AG04450 (cell line): Measurements from ENCODE around the gene JADE2. TPM values are rescaled to one million over a fixed set of nuclear protein-coding genes. Genes with fewer than 3 reads are reported as not detected.
A peak's percentile ranks its signal among the peaks of the same experiment; 100 is the strongest.

ENCODE experiments used
- CTCF ChIA-PET: fragments of 300-600, 350-600 bp; formaldehyde crosslinking; extraction: SDS; loops from one replicate; lab custom pipeline; 2022; ENCODE audit warnings: antibody characterized with exemption, inconsistent platforms; lab: Charles Lee
- POLR2A ChIA-PET: fragments of 350-600 bp; formaldehyde crosslinking; extraction: SDS; loops from one replicate; lab custom pipeline; 2021; ENCODE audit warnings: antibody characterized with exemption, inconsistent platforms; lab: Yijun Ruan, JAX
- DNase-seq: peaks from one replicate; pipeline ENCODE4 v3.0.0-alpha.2; 2011; ENCODE audit warnings: low read depth, low spot score
- H3K27ac ChIP-seq: one replicate; pipeline ENCODE4 v1.5.1; 2012; ENCODE audit warnings: low read depth, low read length, control low read depth
- H3K27me3 ChIP-seq: one replicate; pipeline ENCODE4 v1.6.0; 2012; ENCODE audit warnings: low read length; ENCODE audit not compliant: control insufficient read depth, insufficient read depth
- H3K4me3 ChIP-seq: 2 replicates; pipeline ENCODE4 v1.5.1; 2011; ENCODE audit warnings: mild to moderate bottlenecking, low read depth, low read length, control low read depth
- H3K9me3 ChIP-seq: 2 replicates; pipeline ENCODE4 v1.5.1; 2012; ENCODE audit warnings: low read length; ENCODE audit not compliant: control insufficient read depth, insufficient read depth
- polyA plus RNA-seq: library from polyadenylated mRNA; depleted of rRNA; stranded (reverse); fragments of >200 nt; gene quantifications from 2 replicates; pipeline ENCODE4 v1.2.3, GENCODE V29; 2011
- TF ChIP-seq, protein P1 (sequence below): IDR thresholded peaks from 2 replicates; pipeline ENCODE4 v1.5.1; 2011; ENCODE audit warnings: low read depth, low read length, control low read depth, inconsistent platforms

Gene JADE2
- polyA plus RNA-seq, 1 experiment, result 13.2 TPM

DNA sequence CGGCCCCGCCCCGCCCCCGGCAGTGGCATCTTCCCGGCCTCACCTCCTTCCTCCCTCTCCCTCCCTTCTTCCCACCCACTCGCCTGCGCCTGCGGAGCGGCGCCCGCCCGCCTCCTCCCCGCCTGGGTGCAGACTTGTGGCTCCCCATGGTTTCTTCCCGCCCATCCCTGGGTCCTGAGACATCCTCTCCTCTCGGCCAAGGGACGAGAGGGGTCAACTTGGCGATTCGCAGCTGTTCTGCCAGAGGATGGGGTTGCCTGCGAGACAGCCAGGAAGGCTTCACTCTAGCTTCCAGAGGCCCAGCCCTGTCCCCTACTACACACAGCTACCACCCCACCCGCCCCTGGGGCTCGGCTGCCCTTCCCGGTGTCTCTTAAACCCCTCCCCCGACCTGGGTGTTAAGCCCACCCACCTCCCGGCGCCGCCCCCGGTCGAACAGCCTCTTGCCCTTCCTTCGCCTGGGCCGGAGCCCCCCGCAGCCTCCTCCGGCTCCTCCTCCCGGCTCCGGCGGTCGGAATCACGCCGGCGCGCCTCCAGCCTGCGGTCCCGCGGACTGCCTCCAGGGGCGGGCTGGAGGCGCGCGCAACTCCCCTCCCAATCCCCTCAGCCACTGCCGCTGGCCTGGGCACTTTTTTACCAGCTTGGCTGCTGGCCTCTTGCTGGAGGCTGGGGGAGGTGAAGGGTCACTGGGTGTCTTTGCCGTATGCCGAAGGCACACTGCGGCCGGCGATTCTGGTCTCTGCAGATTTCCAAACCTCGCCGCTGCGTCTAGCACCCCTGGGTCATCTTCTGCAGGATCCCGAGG, 1.9 kb downstream of the JADE2 start:
- TF ChIP-seq, protein P1, sequence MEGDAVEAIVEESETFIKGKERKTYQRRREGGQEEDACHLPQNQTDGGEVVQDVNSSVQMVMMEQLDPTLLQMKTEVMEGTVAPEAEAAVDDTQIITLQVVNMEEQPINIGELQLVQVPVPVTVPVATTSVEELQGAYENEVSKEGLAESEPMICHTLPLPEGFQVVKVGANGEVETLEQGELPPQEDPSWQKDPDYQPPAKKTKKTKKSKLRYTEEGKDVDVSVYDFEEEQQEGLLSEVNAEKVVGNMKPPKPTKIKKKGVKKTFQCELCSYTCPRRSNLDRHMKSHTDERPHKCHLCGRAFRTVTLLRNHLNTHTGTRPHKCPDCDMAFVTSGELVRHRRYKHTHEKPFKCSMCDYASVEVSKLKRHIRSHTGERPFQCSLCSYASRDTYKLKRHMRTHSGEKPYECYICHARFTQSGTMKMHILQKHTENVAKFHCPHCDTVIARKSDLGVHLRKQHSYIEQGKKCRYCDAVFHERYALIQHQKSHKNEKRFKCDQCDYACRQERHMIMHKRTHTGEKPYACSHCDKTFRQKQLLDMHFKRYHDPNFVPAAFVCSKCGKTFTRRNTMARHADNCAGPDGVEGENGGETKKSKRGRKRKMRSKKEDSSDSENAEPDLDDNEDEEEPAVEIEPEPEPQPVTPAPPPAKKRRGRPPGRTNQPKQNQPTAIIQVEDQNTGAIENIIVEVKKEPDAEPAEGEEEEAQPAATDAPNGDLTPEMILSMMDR, result peak; percentile 81
- Histone ChIP-seq H3K27me3 (no peaks in the 10 kb centered on the region), H3K27ac (peak overlapping the region; percentile 70), H3K9me3 (peaks cover 5% of the 10 kb centered on the region; the same call in 1 of the 2 replicates), H3K4me3 (peak overlapping the region; percentile 73)
- CTCF ChIA-PET, result interaction anchor here (0.6 to 4.2 kb wide), 23 partner anchors 9 to 186 kb away, joined by 3 to 26 read pairs (median 5); partner anchors contain the start of gene CDKN2AIPNL
- peak; percentile 69 for DNase-seq
- POLR2A ChIA-PET, result interaction anchor here (0.6 to 1.5 kb wide), 11 partner anchors 16 to 122 kb away, joined by 3 to 11 read pairs (median 4); partner anchors contain the start of gene CDKN2AIPNL

DNA sequence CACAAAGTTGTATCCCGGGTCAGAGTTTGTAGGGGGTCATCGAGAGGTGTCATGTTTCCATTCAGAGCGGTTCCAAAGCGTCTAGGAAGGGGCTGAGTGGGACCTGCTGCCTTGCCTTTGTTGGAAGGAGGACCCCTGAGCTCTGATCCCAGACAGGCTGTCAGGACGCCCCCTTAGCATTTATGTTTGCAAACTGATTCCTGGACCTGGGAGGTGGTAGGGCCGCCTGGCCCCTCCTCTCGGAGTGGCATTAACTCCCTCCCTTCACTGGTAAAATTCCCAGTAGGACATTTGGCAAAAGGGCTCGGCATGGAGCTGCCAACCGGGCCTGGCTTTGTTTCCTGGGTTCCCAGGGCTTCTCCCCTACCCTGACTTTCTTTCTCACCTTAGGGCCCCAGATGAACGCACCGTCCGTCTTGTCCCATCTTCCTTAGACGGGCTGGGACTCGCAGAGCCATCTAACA, 2.5 kb downstream of the JADE2 start:
- ChIA-PET POLR2A (interaction anchor here (0.6 to 1.2 kb wide), 7 partner anchors 16 to 122 kb away, joined by 3 to 11 read pairs (median 4); partner anchors contain the start of gene CDKN2AIPNL), CTCF (interaction anchor here (0.6 to 4.2 kb wide), 19 partner anchors 14 to 186 kb away, joined by 3 to 26 read pairs (median 5); partner anchors contain the start of gene CDKN2AIPNL)
- Histone ChIP-seq H3K27me3 (no peaks in the 10 kb centered on the region), H3K4me3 (peak overlapping the region; percentile 73), H3K27ac (peak overlapping the region; percentile 57), H3K9me3 (peaks cover 5% of the 10 kb centered on the region; the same call in 1 of the 2 replicates)
- DNase-seq, result no peak
- TF ChIP-seq, protein P1, result no peak

DNA sequence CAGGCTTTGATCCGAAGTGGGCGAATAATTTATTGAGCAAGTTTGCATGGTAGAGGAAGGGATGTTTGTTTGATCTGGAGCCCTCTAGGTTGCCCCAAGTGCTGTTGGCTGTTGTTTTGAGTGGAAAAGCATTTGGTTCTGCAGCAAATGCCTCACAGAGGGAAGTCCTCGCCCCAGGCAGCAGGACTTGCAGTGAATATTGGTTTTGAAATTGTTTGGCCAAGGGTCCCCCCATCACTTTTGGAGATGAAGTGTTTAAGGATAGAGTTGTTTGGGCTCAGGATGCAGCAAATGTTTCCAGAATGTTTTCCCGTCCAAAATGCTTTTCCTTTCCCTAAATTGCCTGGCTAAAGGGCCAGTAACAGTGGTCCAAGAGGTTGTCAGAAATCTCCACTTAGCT, 3.1 kb downstream of the JADE2 start:
- Histone ChIP-seq H3K27me3 (no peaks in the 10 kb centered on the region), H3K9me3 (peaks cover 5% of the 10 kb centered on the region; the same call in 1 of the 2 replicates), H3K4me3 (peak overlapping the region; percentile 73), H3K27ac (no peak overlapping the region)
- no peak for DNase-seq
- ChIA-PET CTCF (interaction anchor here (0.8 to 4.2 kb wide), 12 partner anchors 13 to 117 kb away, joined by 3 to 26 read pairs (median 5); partner anchors contain the start of gene CDKN2AIPNL), POLR2A (no interaction called here)
- TF ChIP-seq, protein P1, result no peak

DNA sequence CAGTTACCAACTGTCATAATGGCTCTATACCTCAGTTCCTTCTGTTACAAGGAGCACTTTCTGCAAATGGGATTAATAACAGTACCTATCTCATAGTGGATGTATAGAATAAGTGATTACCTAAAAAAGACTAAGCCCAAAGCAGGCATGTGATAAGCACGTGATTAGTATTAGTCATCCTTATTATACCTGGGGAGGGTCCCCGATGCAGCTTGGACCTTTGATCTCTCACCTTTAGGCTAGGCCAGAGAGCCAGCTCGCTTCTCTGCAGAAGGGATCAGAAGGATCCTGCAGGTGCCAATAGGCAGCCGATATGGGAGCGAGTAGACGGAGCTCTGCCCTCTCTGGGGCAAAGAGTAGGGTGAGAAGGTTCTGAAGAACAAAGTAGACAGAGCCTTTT, 4.0 kb downstream of the JADE2 start:
- TF ChIP-seq, protein P1, result no peak
- H3K27me3 ChIP-seq, result no peaks in the 10 kb centered on the region
- no peak for DNase-seq
- CTCF ChIA-PET, result interaction anchor here (1.3 to 4.2 kb wide), 3 partner anchors 50 to 118 kb away, joined by 3 to 25 read pairs (median 21); partner anchors contain the start of gene CDKN2AIPNL
- POLR2A ChIA-PET, result no interaction called here
- peaks cover 3% of the 10 kb centered on the region; the same call in 1 of the 2 replicates for H3K9me3 ChIP-seq
- no peak overlapping the region for H3K27ac ChIP-seq
- H3K4me3 ChIP-seq, result no peak overlapping the region
